Uterus (tissue), 4 donors: ENCODE data around the gene E2F7. TPM values are rescaled to one million over a fixed set of nuclear protein-coding genes. Genes with fewer than 3 reads are reported as not detected.

ENCODE experiments used
- DNase-seq, 2 donors: peaks; one replicate each; pipeline ENCODE4 v3.0.0-alpha.2; 2019 to 2020
- H3K27ac ChIP-seq, 2 donors: fragments of 200-600 bp; sonication (generic); 1 replicate in 1 of 2; 2 replicates in 1 of 2; pipeline ENCODE4 v1.5.1; 2016 to 2018
- H3K27me3 ChIP-seq, 2 donors: fragments of 200-600 bp; sonication (generic); one replicate each; pipeline ENCODE4 v1.5.1; 2018 to 2019; ENCODE audit warnings: control low read depth in 1 of 2
- H3K36me3 ChIP-seq, 2 donors: fragments of 200-600 bp; sonication (generic); one replicate each; pipeline ENCODE4 v1.5.1; 2019; ENCODE audit warnings: control low read depth in 1 of 2
- H3K4me1 ChIP-seq, 2 donors: fragments of 200-600 bp; sonication (generic); one replicate each; pipeline ENCODE4 v1.5.1; 2018 to 2019; ENCODE audit warnings: control low read depth in 1 of 2
- H3K4me3 ChIP-seq, 2 donors: fragments of 200-600 bp; sonication (generic); 1 replicate in 1 of 2; 2 replicates in 1 of 2; pipeline ENCODE4 v1.5.1; 2018 to 2019; ENCODE audit warnings: mild to moderate bottlenecking in 1 of 2
- H3K9me3 ChIP-seq, 2 donors: fragments of 200-600 bp; sonication (generic); one replicate each; pipeline ENCODE4 v1.5.1; 2019; ENCODE audit warnings: control low read depth in 1 of 2
- POLR2A ChIP-seq, 2 donors: fragments of 450-650 bp; IDR thresholded peaks; one replicate each; pipeline ENCODE4 v1.6.1; 2016; ENCODE audit warnings: antibody characterized with exemption in 2 of 2, mild to moderate bottlenecking in 1 of 2, moderate library complexity in 1 of 2
- intact Hi-C: fragments of 100-400 bp; cut with DNase I; formaldehyde crosslinking; loops from one replicate; pipeline ENCODE4 v1.15.1; 2023; ENCODE audit warnings: low total_unique reads
- total RNA-seq, 4 donors: library from RNA; depleted of rRNA in 3 of 4; stranded (reverse); fragments of >200 nt in 3 of 4; gene quantifications; one replicate each; pipeline versions ENCODE4 v1.1.0 to v1.2.4, GENCODE V29; 2014 to 2023
- TF ChIP-seq, protein P1 (sequence below), 4 experiments: fragments of 200-600 bp in 2 of 4; fragments of 450-650 bp in 2 of 4; sonication (generic) in 2 of 4; IDR thresholded peaks; one replicate each; pipeline ENCODE4 v1.5.1; 2016 to 2019; ENCODE audit warnings: antibody characterized with exemption in 4 of 4, mild to moderate bottlenecking in 2 of 4, moderate library complexity in 1 of 4
- donor health status: DM: yes; HTN: yes; CAD: no.

E2F7 gene
- total RNA-seq, 4 donors from 2014 or later, result 5.9 TPM; not detected in 3

DNA sequence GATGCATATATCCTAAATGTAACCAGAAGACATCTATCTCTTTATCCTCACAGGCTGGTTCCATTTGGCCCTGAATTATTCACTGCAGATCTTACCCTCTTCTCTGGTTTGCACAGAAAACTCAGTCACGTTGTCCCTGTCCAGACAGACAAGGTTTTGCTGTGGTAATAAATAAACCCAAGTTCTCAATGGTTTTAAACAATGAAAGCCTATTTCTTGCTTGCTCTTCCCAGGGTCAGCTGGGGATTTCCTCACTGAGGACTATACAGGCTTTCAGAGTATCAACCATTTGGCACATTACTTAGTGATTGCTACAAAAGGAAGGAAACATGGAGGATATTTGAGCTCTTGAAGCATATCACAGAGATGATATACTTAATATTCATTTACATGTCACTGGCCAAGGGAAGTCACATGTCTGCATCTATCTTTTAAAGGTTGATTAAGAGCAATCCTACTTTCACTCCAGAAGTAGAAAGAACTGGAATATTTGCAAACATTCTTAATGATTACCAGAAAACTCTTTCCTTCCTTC is 24.4 kb upstream of the E2F7 start:
- intact Hi-C loops, result no loop called here
- no peak overlapping the region for H3K27ac ChIP-seq
- H3K36me3 ChIP-seq, result no peaks in the 10 kb centered on the region
- no peaks in the 10 kb centered on the region for H3K9me3 ChIP-seq
- no peak overlapping the region for H3K4me3 ChIP-seq
- no peak for DNase-seq
- no peaks in the 10 kb centered on the region for H3K4me1 ChIP-seq
- no peak for TF ChIP-seq POLR2A (IDR thresholded peaks at IDR 0.05)
- TF ChIP-seq, protein P1, sequence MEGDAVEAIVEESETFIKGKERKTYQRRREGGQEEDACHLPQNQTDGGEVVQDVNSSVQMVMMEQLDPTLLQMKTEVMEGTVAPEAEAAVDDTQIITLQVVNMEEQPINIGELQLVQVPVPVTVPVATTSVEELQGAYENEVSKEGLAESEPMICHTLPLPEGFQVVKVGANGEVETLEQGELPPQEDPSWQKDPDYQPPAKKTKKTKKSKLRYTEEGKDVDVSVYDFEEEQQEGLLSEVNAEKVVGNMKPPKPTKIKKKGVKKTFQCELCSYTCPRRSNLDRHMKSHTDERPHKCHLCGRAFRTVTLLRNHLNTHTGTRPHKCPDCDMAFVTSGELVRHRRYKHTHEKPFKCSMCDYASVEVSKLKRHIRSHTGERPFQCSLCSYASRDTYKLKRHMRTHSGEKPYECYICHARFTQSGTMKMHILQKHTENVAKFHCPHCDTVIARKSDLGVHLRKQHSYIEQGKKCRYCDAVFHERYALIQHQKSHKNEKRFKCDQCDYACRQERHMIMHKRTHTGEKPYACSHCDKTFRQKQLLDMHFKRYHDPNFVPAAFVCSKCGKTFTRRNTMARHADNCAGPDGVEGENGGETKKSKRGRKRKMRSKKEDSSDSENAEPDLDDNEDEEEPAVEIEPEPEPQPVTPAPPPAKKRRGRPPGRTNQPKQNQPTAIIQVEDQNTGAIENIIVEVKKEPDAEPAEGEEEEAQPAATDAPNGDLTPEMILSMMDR (IDR thresholded peaks at IDR 0.05), result no peak
- H3K27me3 ChIP-seq, result no peaks in the 10 kb centered on the region

DNA sequence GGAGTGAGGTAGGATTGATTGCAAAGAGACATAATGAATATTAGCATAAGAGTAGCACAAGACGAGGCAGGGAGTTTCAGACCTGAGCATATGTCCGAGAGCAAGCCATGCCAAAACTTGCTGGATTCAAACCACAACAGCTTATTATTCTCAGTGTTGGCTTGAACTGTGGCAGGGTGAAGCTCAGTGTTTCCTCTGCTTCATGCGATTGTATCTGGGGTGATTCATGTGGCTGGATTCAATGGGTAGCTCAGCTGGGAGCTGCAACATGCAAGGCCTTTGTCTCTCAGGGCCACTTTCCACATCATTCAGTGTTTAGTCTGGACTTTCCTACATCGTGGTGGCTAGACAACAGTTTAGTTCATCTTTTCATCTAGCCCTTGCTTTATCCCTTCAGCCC is 22.1 kb upstream of the E2F7 start:
- Histone ChIP-seq H3K4me1 (no peaks in the 10 kb centered on the region), H3K4me3 (no peak overlapping the region), H3K9me3 (no peaks in the 10 kb centered on the region), H3K36me3 (no peaks in the 10 kb centered on the region), H3K27ac (no peak overlapping the region), H3K27me3 (no peaks in the 10 kb centered on the region)
- TF ChIP-seq POLR2A (IDR thresholded peaks at IDR 0.05), result no peak
- TF ChIP-seq, protein P1 (IDR thresholded peaks at IDR 0.05), result no peak
- intact Hi-C loops, result no loop called here
- DNase-seq, result no peak

DNA sequence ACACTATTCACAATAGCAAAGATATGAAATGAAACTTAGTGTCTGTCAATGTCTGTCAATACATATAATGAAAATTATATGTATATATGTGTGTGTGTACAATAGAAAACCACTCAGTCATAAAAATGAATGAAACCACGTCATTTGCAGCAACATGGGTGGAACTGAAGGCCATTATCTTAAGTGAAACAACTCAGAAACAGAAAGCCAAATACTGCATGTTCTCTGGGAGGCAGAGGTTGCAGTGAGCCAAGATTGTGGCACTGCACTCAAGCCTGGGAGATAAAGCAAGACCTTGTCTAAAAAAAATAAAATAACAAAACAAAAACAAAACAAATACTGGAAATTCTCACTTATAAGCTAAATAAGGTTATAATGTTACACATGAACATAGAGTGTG is 16.7 kb upstream of the E2F7 start:
- intact Hi-C loops, result no loop called here
- Histone ChIP-seq H3K27me3 (no peaks in the 10 kb centered on the region), H3K4me1 (no peaks in the 10 kb centered on the region), H3K9me3 (no peaks in the 10 kb centered on the region), H3K4me3 (no peak overlapping the region), H3K36me3 (no peaks in the 10 kb centered on the region), H3K27ac (no peak overlapping the region)
- TF ChIP-seq, protein P1 (IDR thresholded peaks at IDR 0.05), result no peak
- TF ChIP-seq POLR2A (IDR thresholded peaks at IDR 0.05), result no peak
- no peak for DNase-seq

DNA sequence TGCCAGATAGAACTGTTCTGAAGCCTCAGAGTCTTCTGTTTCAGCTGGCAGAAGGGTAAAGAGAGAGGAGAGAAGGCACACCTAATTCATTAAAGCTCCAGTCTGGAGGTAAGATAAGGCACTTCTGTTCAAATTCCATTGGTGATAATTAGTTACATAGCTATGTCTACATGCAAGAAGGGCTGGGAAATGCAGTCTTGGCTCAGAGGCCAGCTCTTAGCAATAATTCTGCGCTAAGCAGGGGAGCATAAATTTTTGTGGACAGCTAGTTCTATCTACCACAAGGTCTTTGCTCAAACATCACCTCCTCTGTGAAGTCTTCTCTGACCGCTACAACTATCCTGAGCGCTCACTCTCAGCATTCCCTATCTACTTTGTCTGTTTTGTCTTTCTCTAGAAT is 14.3 kb upstream of the E2F7 start:
- TF ChIP-seq POLR2A (IDR thresholded peaks at IDR 0.05), result no peak
- TF ChIP-seq, protein P1 (IDR thresholded peaks at IDR 0.05), result no peak
- Histone ChIP-seq H3K27me3 (no peaks in the 10 kb centered on the region), H3K27ac (no peak overlapping the region)

DNA sequence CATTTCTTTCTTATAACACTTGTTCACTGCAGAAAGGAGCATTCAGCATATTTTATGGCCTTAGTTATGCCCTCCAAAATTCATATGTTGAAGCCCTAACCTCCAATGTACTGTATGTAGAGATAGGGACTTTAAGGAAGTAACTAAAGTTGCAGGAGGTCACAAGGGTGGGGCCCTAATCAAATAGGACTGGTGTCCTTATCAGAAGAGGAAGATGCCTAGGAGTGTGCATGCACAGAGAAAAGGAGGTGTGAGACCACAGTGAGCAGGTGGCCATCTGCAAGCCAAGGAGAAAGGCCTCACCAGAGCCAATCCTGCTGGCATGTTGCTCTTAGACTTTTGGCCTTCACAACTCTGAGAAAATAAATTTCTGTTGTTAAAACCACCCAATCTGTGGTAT is 12.9 kb upstream of the E2F7 start:
- TF ChIP-seq, protein P1 (IDR thresholded peaks at IDR 0.05), result no peak
- TF ChIP-seq POLR2A (IDR thresholded peaks at IDR 0.05), result no peak
- Histone ChIP-seq H3K27me3 (no peaks in the 10 kb centered on the region), H3K9me3 (no peaks in the 10 kb centered on the region), H3K27ac (no peak overlapping the region), H3K4me1 (no peaks in the 10 kb centered on the region), H3K4me3 (no peak overlapping the region), H3K36me3 (no peaks in the 10 kb centered on the region)
- DNase-seq, result no peak
- intact Hi-C loops, result no loop called here

More for the DNA sequence above, 14.3 kb upstream of the E2F7 start:
- Histone ChIP-seq H3K4me3 (no peak overlapping the region), H3K36me3 (no peaks in the 10 kb centered on the region), H3K4me1 (no peaks in the 10 kb centered on the region), H3K9me3 (no peaks in the 10 kb centered on the region)
- intact Hi-C loops, result no loop called here
- DNase-seq, result no peak
